Esophagus muscularis mucosa (tissue), 3 donors: ENCODE data around the gene ZSCAN31.

Experiments used
- POLR2A ChIP-seq: fragments of 450-650 bp; IDR thresholded peaks from one replicate; pipeline ENCODE4 v1.6.1; 2017; ENCODE audit warnings: antibody characterized with exemption, moderate library complexity, mild to moderate bottlenecking, low read depth
- TF ChIP-seq, protein P1 (sequence below), 3 experiments: fragments of 200-600 bp in 2 of 3; fragments of 450-650 bp in 1 of 3; sonication (generic) in 2 of 3; IDR thresholded peaks; one replicate each; pipeline ENCODE4 v1.5.1; 2017 to 2019; ENCODE audit warnings: antibody characterized with exemption in 3 of 3, mild to moderate bottlenecking in 2 of 3, moderate library complexity in 1 of 3

DNA sequence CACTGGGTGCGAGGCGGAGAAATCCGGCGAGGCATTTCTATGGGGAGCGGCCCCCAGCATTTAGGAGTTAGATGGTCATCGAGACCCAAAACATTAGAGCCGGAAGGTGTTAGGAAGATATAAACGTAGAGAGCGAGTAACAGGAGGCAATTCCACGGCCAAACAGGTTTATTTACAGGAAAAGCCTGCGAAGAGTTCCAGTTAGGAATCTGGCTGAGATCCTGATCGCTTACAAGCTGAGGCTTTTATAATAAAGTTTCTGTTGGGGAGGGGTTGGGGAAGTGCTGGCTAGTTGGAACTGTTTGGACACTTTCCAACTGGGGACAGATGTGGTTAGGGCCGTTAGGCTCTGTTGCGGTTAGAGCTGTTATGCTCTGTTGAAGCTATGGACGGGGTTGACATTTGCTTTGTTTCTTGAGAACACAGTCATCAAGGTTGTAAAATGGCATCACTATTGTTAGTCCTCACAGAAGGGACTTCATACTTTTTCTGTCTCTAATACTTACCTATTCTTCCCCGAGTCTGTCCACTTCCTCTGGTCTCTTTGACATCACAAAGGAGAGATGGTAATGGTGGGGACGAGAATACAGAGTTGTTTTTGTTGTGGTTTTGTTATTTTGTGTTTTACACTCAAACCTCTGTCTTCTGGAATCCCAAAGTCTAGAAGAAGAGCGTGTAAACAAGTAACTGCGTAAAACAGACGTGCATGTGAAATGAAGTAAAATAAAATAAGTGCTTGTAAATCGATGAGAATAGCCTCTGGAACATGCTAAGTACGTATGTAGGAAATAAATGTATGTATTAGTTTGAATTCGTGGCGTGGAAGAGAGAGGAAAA lies 554 bp upstream of the ZSCAN31 start:
- TF ChIP-seq POLR2A = no peak
- TF ChIP-seq, protein P1, sequence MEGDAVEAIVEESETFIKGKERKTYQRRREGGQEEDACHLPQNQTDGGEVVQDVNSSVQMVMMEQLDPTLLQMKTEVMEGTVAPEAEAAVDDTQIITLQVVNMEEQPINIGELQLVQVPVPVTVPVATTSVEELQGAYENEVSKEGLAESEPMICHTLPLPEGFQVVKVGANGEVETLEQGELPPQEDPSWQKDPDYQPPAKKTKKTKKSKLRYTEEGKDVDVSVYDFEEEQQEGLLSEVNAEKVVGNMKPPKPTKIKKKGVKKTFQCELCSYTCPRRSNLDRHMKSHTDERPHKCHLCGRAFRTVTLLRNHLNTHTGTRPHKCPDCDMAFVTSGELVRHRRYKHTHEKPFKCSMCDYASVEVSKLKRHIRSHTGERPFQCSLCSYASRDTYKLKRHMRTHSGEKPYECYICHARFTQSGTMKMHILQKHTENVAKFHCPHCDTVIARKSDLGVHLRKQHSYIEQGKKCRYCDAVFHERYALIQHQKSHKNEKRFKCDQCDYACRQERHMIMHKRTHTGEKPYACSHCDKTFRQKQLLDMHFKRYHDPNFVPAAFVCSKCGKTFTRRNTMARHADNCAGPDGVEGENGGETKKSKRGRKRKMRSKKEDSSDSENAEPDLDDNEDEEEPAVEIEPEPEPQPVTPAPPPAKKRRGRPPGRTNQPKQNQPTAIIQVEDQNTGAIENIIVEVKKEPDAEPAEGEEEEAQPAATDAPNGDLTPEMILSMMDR (IDR thresholded peaks at IDR 0.05) = no peak
